Measurements from ENCODE around the gene HTR1B.

DNA sequence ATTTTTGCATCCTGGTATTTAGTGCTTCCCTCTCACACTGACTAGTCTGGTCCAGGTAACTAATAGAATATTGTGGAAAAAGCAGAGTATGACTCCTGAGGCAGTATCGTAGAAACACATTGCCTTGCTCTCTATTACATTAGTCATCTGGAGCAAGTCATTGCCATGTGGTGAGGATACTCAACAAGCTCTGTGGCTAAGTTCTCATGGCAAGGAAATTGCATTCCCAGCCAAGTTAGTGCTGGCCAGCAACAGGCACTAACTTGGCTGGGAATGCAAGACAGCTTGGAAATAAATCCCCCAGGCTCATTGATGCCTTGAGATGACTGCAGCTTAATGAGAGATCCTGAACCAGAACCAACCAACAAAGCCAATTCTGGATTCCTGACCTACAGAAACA, 39.7 kb upstream of the HTR1B start:
- TF ChIP-seq POLR2A (IDR thresholded peaks at IDR 0.05) = no peak
- TF ChIP-seq, protein P1, sequence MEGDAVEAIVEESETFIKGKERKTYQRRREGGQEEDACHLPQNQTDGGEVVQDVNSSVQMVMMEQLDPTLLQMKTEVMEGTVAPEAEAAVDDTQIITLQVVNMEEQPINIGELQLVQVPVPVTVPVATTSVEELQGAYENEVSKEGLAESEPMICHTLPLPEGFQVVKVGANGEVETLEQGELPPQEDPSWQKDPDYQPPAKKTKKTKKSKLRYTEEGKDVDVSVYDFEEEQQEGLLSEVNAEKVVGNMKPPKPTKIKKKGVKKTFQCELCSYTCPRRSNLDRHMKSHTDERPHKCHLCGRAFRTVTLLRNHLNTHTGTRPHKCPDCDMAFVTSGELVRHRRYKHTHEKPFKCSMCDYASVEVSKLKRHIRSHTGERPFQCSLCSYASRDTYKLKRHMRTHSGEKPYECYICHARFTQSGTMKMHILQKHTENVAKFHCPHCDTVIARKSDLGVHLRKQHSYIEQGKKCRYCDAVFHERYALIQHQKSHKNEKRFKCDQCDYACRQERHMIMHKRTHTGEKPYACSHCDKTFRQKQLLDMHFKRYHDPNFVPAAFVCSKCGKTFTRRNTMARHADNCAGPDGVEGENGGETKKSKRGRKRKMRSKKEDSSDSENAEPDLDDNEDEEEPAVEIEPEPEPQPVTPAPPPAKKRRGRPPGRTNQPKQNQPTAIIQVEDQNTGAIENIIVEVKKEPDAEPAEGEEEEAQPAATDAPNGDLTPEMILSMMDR (IDR thresholded peaks at IDR 0.05) = no peak

All from testis (tissue), 2 donors.